Naive thymus-derived CD4-positive, alpha-beta T cell (primary cell): Measurements from ENCODE around the gene DNASE1L1. TPM values are rescaled to one million over a fixed set of nuclear protein-coding genes. Genes with fewer than 3 reads are reported as not detected.
A peak's percentile ranks its signal among the peaks of the same experiment; 100 is the strongest.

Experiments used
- ATAC-seq: fragments of 150-1000 bp; cut with Tn5 transposase; 2 replicates; pipeline ENCODE4 v1.10.0; 2021; ENCODE audit warnings: mild to moderate bottlenecking, moderate library complexity
- CTCF ChIA-PET: fragments of 350-600 bp; sonication (Branson Sonifier 250); formaldehyde crosslinking; loops from one replicate; lab custom pipeline; 2021; ENCODE audit warnings: antibody characterized with exemption; lab: Charles Lee
- POLR2A ChIA-PET: fragments of 350-600 bp; sonication (Branson Sonifier 250); formaldehyde crosslinking; loops from one replicate; lab custom pipeline; 2021; ENCODE audit warnings: antibody characterized with exemption, inconsistent platforms; lab: Charles Lee
- DNase-seq, 9 donors: peaks; one replicate each; pipeline versions ENCODE4 v3.0.0 to v3.0.0-alpha.2; 2020 to 2022; ENCODE audit warnings: mixed read lengths in 1 of 9
- H3K27ac ChIP-seq: one replicate; pipeline ENCODE4 v1.7.0; 2013; ENCODE audit warnings: mild to moderate bottlenecking, low read depth, low read length, moderate library complexity
- H3K27me3 ChIP-seq, 2 donors: one replicate each; pipeline ENCODE4 v1.7.0; 2013; ENCODE audit warnings: low read length in 2 of 2, mild to moderate bottlenecking in 2 of 2, moderate library complexity in 2 of 2; ENCODE audit not compliant: control insufficient read depth in 2 of 2, insufficient read depth in 2 of 2
- H3K36me3 ChIP-seq, 3 experiments: 1 replicate in 2 of 3; 2 replicates in 1 of 3; pipeline ENCODE4 v1.7.0; 2013; ENCODE audit warnings: low read length in 3 of 3, mild to moderate bottlenecking in 3 of 3, moderate library complexity in 1 of 3; ENCODE audit not compliant: insufficient read depth in 3 of 3, control insufficient read depth in 2 of 3
- H3K4me1 ChIP-seq, 2 donors: one replicate each; pipeline ENCODE4 v1.7.0; 2013; ENCODE audit warnings: low read length in 2 of 2, mild to moderate bottlenecking in 2 of 2, moderate library complexity in 1 of 2; ENCODE audit not compliant: control insufficient read depth in 2 of 2, insufficient read depth in 2 of 2
- H3K4me3 ChIP-seq: 2 replicates; pipeline ENCODE4 v1.7.0; 2013; ENCODE audit warnings: mild to moderate bottlenecking, low read length
- H3K9me3 ChIP-seq, 3 experiments: 1 replicate in 2 of 3; 2 replicates in 1 of 3; pipeline ENCODE4 v1.7.0; 2013; ENCODE audit warnings: low read length in 3 of 3; ENCODE audit not compliant: control insufficient read depth in 2 of 3
- H3K27ac Mint-ChIP-seq, 9 donors: one replicate each; pipeline ENCODE4 v1.8.0; 2020 to 2022; ENCODE audit warnings: mixed read lengths in 9 of 9, mild to moderate bottlenecking in 8 of 9, moderate library complexity in 5 of 9, inconsistent platforms in 2 of 9
- H3K27me3 Mint-ChIP-seq, 5 donors: one replicate each; pipeline ENCODE4 v1.8.0; 2021 to 2022; ENCODE audit warnings: mixed read lengths in 5 of 5, mild to moderate bottlenecking in 1 of 5
- H3K36me3 Mint-ChIP-seq, 5 donors: one replicate each; pipeline ENCODE4 v1.8.0; 2020 to 2022; ENCODE audit warnings: mixed read lengths in 5 of 5, mild to moderate bottlenecking in 3 of 5, inconsistent platforms in 1 of 5
- H3K4me1 Mint-ChIP-seq, 7 donors: one replicate each; pipeline ENCODE4 v1.8.0; 2020 to 2022; ENCODE audit warnings: mixed read lengths in 7 of 7, mild to moderate bottlenecking in 3 of 7, inconsistent platforms in 1 of 7
- H3K4me3 Mint-ChIP-seq, 10 donors: one replicate each; pipeline ENCODE4 v1.8.0; 2020 to 2022; ENCODE audit warnings: mild to moderate bottlenecking in 10 of 10, mixed read lengths in 10 of 10, moderate library complexity in 6 of 10, inconsistent platforms in 2 of 10
- H3K9me3 Mint-ChIP-seq, 11 donors: one replicate each; pipeline ENCODE4 v1.8.0; 2020 to 2022; ENCODE audit warnings: mixed read lengths in 11 of 11, mild to moderate bottlenecking in 4 of 11, inconsistent platforms in 1 of 11, moderate library complexity in 1 of 11
- intact Hi-C, 2 donors: fragments of 100-400 bp; cut with micrococcal nuclease; formaldehyde crosslinking; loops; one replicate each; pipeline ENCODE4 v1.15.1; 2023
- polyA plus RNA-seq, 2 donors: library from polyadenylated mRNA; unstranded; fragments of 300-500 nt; fragmentation: Illumina TruSeq; gene quantifications; one replicate each; pipeline ENCODE4 v1.2.3, GENCODE V29; 2021
- total RNA-seq, 6 experiments: library from RNA in 5 of 6; stranded (reverse) in 5 of 6; gene quantifications; 1 replicate in 5 of 6; 2 replicates in 1 of 6; pipeline ENCODE4 v1.2.3 and lab custom pipeline; 2021 to 2026

The DNASE1L1 gene
- total and polyA plus RNA-seq, 7 experiments from 2014 or later, result 11.1 to 31.1 (median 19.6) TPM

DNA sequence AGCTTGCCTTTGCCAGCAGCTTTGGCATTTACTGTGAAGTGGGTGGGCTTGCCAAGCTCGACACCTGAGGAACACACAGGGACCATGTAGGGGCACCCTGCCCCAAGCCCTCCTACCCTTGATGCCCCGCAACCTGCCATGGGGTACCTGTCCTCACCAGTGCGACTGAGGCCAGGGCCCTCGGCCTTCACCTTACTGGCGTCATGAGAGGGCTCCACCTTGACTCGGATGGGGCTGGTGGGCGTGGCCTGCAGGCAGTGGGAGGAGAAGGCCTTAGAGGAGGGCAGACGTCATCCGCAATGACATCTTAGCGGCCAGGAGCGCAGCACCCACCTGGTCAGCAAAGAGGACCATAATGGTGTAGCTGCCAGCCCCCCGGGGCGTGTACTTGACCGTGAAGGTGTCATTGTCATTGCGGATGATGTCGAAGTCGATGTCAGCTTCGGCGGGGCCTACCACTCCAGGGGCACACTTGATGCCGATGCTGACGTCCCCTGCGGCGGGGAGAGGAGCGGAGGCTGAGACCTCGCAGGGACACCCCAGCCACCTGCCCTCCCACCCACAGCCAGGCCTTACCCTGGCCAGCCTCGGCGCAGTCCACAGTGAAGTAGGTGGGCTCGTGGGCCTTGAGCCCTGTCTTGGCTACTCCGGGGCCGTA lies 46.8 kb downstream of the DNASE1L1 start:
- Mint-ChIP-seq H3K9me3 (no peaks in the 10 kb centered on the region), H3K4me3 (no peak overlapping the region), H3K27ac (peak overlapping the region in 1 of 9 donors; percentile 43), H3K36me3 (peaks cover 0 to 15% (median 0%) of the 10 kb centered on the region in 5 donors), H3K27me3 (no peaks in the 10 kb centered on the region), H3K4me1 (peaks cover 4 to 18% (median 8%) of the 10 kb centered on the region in 7 donors)
- DNase-seq, result no peak
- Histone ChIP-seq H3K4me3 (no peak overlapping the region), H3K27ac (no peak overlapping the region), H3K27me3 (no peaks in the 10 kb centered on the region), H3K9me3 (no peaks in the 10 kb centered on the region), H3K4me1 (peaks cover 7 to 35% of the 10 kb centered on the region in 2 donors), H3K36me3 (peaks cover 44 to 93% (median 55%) of the 10 kb centered on the region in 3 experiments)
- ATAC-seq, result no peak
- CTCF ChIA-PET, result interaction anchor here (0.7 kb wide), 1 partner anchor 225 kb away, joined by 3 read pairs; no protein-coding TSS in a partner anchor
- intact Hi-C loops, result no loop called here
- POLR2A ChIA-PET, result interaction anchor here (0.5 to 1.8 kb wide), 4 partner anchors 13 to 384 kb away, joined by 3 to 9 read pairs (median 4); no protein-coding TSS in a partner anchor

DNA sequence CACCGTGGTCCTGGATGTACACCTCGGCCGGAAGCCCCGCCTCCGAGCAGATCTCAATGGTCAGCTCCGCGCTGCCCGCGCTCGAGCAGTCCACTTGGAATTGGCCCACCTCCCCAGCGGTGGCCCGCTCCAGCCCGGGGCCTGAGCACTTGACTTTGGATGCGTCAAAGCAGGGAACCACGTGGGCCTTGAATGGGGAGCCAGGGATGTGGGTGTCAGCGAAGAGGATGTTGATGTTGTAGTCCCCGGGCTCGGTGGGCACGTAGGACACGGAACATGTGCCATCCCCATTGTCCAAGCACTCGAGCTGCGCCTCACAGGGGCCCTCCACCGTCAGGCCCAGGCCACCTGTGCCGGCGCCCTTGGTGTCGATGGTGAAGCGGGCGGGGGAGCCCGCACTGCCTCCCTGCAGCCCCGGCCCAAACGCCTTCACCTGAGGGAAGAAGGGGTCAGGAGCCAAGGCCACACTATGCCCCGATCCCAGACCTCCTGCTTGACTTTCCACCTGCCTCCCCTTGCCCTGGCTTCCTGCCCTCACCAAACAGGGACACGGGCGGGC lies 48.8 kb downstream of the DNASE1L1 start:
- Histone ChIP-seq H3K27ac (no peak overlapping the region), H3K4me3 (no peak overlapping the region), H3K36me3 (peaks cover 48 to 93% (median 49%) of the 10 kb centered on the region in 3 experiments), H3K27me3 (no peaks in the 10 kb centered on the region), H3K9me3 (no peaks in the 10 kb centered on the region), H3K4me1 (peaks cover 0 to 33% of the 10 kb centered on the region in 2 donors)
- Mint-ChIP-seq H3K27me3 (no peaks in the 10 kb centered on the region), H3K36me3 (peaks cover 0 to 15% (median 0%) of the 10 kb centered on the region in 5 donors), H3K4me1 (peaks cover 4 to 16% (median 5%) of the 10 kb centered on the region in 7 donors), H3K27ac (peak overlapping the region in 3 of 9 donors; percentile 45 to 63 (median 56)), H3K9me3 (no peaks in the 10 kb centered on the region), H3K4me3 (peak overlapping the region in 1 of 10 donors; percentile 20)
- ATAC-seq, result no peak
- ChIA-PET CTCF (no interaction called here), POLR2A (no interaction called here)
- DNase-seq, result no peak
- intact Hi-C loops, result no loop called here

DNA sequence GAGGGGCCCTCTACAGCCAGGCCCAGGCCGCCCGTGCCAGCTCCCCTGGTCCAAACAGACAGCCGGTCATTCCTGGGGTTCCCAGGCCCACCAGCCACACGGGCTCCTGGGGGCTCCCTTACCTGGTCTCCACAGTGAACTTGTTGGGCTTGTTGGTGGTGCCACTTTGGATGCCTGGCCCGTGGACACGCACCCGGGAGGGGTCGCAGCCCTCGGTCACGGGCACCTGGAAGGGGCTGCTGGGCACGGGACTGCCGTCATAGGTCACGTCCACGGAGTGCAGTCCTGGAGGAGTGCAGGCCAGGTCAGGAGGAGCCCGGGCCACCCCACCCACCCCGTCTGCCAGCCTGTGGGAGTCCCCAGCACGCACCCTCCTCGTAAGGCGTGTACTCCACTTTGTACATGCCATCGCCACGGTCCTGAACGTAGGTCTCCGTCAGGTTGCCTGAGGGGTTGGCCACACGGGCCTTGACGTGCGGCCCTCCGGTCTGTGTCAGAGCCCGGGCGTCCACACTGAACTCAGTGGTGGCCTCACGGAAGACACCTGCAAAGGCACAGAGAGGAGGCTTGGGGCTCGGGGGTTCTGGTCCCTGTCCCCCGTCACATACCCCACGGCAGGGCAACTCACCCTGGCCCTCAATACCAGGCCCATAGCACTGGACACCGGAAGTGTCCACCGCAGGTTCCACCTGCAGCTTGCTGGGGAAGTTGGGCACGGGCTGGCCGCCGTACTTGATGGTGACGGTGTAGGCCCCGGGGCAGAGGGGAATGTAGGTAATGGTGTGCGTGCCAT lies 49.5 kb downstream of the DNASE1L1 start:
- Histone ChIP-seq H3K27me3 (no peaks in the 10 kb centered on the region), H3K9me3 (no peaks in the 10 kb centered on the region), H3K27ac (no peak overlapping the region), H3K4me3 (no peak overlapping the region), H3K36me3 (peaks cover 44 to 93% (median 46%) of the 10 kb centered on the region in 3 experiments), H3K4me1 (peaks cover 0 to 38% of the 10 kb centered on the region in 2 donors)
- Mint-ChIP-seq H3K4me3 (no peak overlapping the region), H3K9me3 (no peaks in the 10 kb centered on the region), H3K36me3 (peaks cover 0 to 12% (median 0%) of the 10 kb centered on the region in 5 donors), H3K27me3 (no peaks in the 10 kb centered on the region), H3K27ac (no peak overlapping the region), H3K4me1 (peaks cover 4 to 16% (median 5%) of the 10 kb centered on the region in 7 donors)
- ATAC-seq (no peak), DNase-seq (no peak)
- intact Hi-C loops, result no loop called here
- POLR2A ChIA-PET, result no interaction called here
- CTCF ChIA-PET, result no interaction called here

DNA sequence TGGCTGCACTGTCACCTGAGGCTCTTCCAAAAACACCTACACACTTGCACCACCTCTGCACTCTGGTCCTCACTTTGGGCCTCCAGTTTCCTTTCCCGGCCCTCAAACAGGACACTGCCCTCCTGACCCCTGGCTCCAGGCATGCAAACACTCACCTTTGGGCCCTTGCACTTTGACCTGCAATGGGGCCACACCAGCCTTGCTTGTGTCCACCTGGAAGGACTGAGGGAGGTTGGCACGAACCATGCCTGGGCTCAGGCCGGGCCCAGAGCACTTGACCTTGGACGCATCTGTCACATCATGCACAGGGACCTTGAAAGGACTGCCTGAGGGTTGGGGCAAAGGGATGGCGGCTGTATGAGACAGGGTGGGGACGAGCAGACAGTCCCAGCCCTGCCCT lies 50.2 kb downstream of the DNASE1L1 start:
- no peak for DNase-seq
- H3K4me3 ChIP-seq, result no peak overlapping the region
- H3K4me1 ChIP-seq, result peaks cover 0 to 45% of the 10 kb centered on the region in 2 donors
- no peak for ATAC-seq
- H3K4me3 Mint-ChIP-seq, result no peak overlapping the region
- peaks cover 38 to 93% (median 40%) of the 10 kb centered on the region in 3 experiments for H3K36me3 ChIP-seq
- H3K27ac Mint-ChIP-seq, result peak overlapping the region in 4 of 9 donors; percentile 58 to 85 (median 70)
- peaks cover 4 to 16% (median 5%) of the 10 kb centered on the region in 7 donors for H3K4me1 Mint-ChIP-seq
- CTCF ChIA-PET, result no interaction called here
- H3K9me3 ChIP-seq, result no peaks in the 10 kb centered on the region
- intact Hi-C loops, result no loop called here
- peak overlapping the region; percentile 21 for H3K27ac ChIP-seq
- peaks cover 0 to 11% (median 0%) of the 10 kb centered on the region in 5 donors for H3K36me3 Mint-ChIP-seq
- no peaks in the 10 kb centered on the region for H3K9me3 Mint-ChIP-seq
- H3K27me3 ChIP-seq, result no peaks in the 10 kb centered on the region
- H3K27me3 Mint-ChIP-seq, result no peaks in the 10 kb centered on the region
- POLR2A ChIA-PET, result no interaction called here

DNA sequence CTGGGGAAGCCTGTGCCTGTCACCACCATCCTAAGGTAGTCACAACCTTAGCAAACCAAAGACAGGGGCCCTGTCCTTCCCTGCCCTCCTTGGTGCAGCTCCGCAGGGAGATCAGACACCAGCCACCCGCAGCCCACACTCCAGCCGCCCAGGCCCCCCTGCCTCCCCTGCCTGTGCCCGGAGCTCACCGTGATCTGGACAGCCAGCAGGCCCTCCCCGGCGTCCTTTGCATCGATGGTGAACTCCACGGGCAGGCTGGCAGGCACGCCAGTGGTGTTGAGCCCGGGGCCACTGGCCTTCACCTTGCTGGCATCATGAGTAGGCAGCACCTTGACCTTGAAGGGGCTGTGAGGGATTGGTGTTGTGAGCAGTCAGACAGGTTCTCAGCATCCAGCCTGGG lies 51.0 kb downstream of the DNASE1L1 start:
- Histone ChIP-seq H3K9me3 (no peaks in the 10 kb centered on the region), H3K4me3 (no peak overlapping the region), H3K36me3 (peaks cover 35 to 96% (median 44%) of the 10 kb centered on the region in 3 experiments), H3K4me1 (peaks cover under 1 to 52% of the 10 kb centered on the region in 2 donors), H3K27me3 (no peaks in the 10 kb centered on the region), H3K27ac (no peak overlapping the region)
- Mint-ChIP-seq H3K36me3 (peaks cover 0 to 13% (median 0%) of the 10 kb centered on the region in 5 donors), H3K27me3 (no peaks in the 10 kb centered on the region), H3K9me3 (no peaks in the 10 kb centered on the region), H3K27ac (no peak overlapping the region), H3K4me1 (peaks cover 4 to 16% (median 9%) of the 10 kb centered on the region in 7 donors), H3K4me3 (no peak overlapping the region)
- POLR2A ChIA-PET, result no interaction called here
- intact Hi-C loops, result no loop called here
- DNase-seq (no peak), ATAC-seq (no peak)
- CTCF ChIA-PET, result no interaction called here

DNA sequence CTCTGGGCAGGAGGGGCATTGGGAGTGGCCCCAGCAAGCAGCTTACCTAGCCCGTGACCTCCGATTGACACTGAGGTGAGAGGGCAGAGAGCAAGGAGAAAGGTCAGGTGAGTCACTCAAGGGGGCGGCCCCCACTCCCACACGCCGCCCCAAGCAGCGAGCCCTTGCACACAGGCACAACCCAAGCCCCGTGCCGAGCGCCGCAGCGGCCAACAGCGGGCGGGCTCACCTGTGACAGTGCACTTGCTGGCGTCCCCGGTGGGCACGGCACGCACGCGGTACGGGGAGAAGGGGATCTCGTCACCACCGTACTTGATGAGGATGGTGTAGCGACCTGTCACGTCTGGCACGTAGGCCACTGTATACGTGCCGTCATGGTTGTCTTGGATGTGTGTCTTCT lies 51.8 kb downstream of the DNASE1L1 start:
- Mint-ChIP-seq H3K27me3 (no peaks in the 10 kb centered on the region), H3K27ac (no peak overlapping the region), H3K4me1 (peaks cover 4 to 19% (median 10%) of the 10 kb centered on the region in 7 donors), H3K9me3 (no peaks in the 10 kb centered on the region), H3K4me3 (no peak overlapping the region), H3K36me3 (peaks cover 0 to 9% (median 0%) of the 10 kb centered on the region in 5 donors)
- intact Hi-C loops, result no loop called here
- Histone ChIP-seq H3K36me3 (peaks cover 27 to 96% (median 40%) of the 10 kb centered on the region in 3 experiments), H3K27me3 (no peaks in the 10 kb centered on the region), H3K4me1 (peaks cover 8 to 54% of the 10 kb centered on the region in 2 donors), H3K9me3 (no peaks in the 10 kb centered on the region), H3K27ac (peak overlapping the region; percentile 40), H3K4me3 (no peak overlapping the region)
- ATAC-seq (no peak), DNase-seq (no peak)
- ChIA-PET POLR2A (interaction anchor here (0.7 kb wide), 1 partner anchor 14 kb away, joined by 3 read pairs; no protein-coding TSS in a partner anchor), CTCF (interaction anchor here (0.6 kb wide), 1 partner anchor 185 kb away, joined by 3 read pairs; no protein-coding TSS in a partner anchor)
